GM19455 (cell line): ENCODE results near the gene SPECC1.
"Not testable (repeated sequence)": the region's sequence is repeated elsewhere in the genome, so short reads cannot be mapped to it uniquely, and the experiment has no call there.

ENCODE experiments used
- ATAC-seq: cut with Tn5 transposase; IDR thresholded peaks from one replicate; pipeline ENCODE4 v1.9.1; 2021; ENCODE audit not compliant: unreplicated experiment

SPECC1 gene

GRCh38 chr17:20165516-20165915, 156.4 kb downstream of the SPECC1 start:
- not testable (repeated sequence) for ATAC-seq

GRCh38 chr17:20170085-20170484, 160.9 kb downstream of the SPECC1 start:
- no peak for ATAC-seq

- ATAC-seq = no peak
Measured at GRCh38 chr17:20171741-20172365, 162.7 kb downstream of the SPECC1 start.

- no peak for ATAC-seq
Measured at GRCh38 chr17:20172376-20172775, 163.2 kb downstream of the SPECC1 start.

- no peak for ATAC-seq
Measured at GRCh38 chr17:20173091-20173490, 163.9 kb downstream of the SPECC1 start.

- ATAC-seq = no peak
Measured at GRCh38 chr17:20174588-20175265, 165.6 kb downstream of the SPECC1 start.

GRCh38 chr17:20179041-20179440, 169.9 kb downstream of the SPECC1 start:
- no peak for ATAC-seq

- ATAC-seq = no peak
Measured at GRCh38 chr17:20180661-20181060, 171.5 kb downstream of the SPECC1 start.

GRCh38 chr17:20184181-20184580, 175.0 kb downstream of the SPECC1 start:
- no peak for ATAC-seq

- ATAC-seq = no peak
Measured at GRCh38 chr17:20184977-20185619, 175.9 kb downstream of the SPECC1 start.

GRCh38 chr17:20187049-20187448, 177.9 kb downstream of the SPECC1 start:
- ATAC-seq = no peak

- ATAC-seq = no peak
Measured at GRCh38 chr17:20189302-20189701, 180.1 kb downstream of the SPECC1 start.

GRCh38 chr17:20189979-20190378, 180.8 kb downstream of the SPECC1 start:
- no peak for ATAC-seq

- no peak for ATAC-seq
Measured at GRCh38 chr17:20190605-20191004, 181.4 kb downstream of the SPECC1 start.

GRCh38 chr17:20191056-20191455, 181.9 kb downstream of the SPECC1 start:
- ATAC-seq = no peak

GRCh38 chr17:20196286-20196685, 187.1 kb downstream of the SPECC1 start:
- not testable (repeated sequence) for ATAC-seq

- no peak for ATAC-seq
Measured at GRCh38 chr17:20197272-20197926, 188.2 kb downstream of the SPECC1 start.

GRCh38 chr17:20200016-20200795, 191.0 kb downstream of the SPECC1 start:
- no peak for ATAC-seq

- ATAC-seq = no peak
Measured at GRCh38 chr17:20200865-20201458, 191.8 kb downstream of the SPECC1 start.

GRCh38 chr17:20202141-20202621, 193.0 kb downstream of the SPECC1 start:
- ATAC-seq = no peak
